SH-SY5Y (cell line): Measurements from ENCODE around the gene AGAP1.

Source experiments
- GATA2 ChIP-seq: IDR thresholded peaks from 2 replicates; pipeline ENCODE4 v1.6.1; 2011; ENCODE audit warnings: mild to moderate bottlenecking, low read depth, low read length
- GATA3 ChIP-seq: IDR thresholded peaks from 2 replicates; pipeline ENCODE4 v1.6.1; 2011; ENCODE audit warnings: low read depth, mild to moderate bottlenecking, low read length, moderate library complexity

DNA sequence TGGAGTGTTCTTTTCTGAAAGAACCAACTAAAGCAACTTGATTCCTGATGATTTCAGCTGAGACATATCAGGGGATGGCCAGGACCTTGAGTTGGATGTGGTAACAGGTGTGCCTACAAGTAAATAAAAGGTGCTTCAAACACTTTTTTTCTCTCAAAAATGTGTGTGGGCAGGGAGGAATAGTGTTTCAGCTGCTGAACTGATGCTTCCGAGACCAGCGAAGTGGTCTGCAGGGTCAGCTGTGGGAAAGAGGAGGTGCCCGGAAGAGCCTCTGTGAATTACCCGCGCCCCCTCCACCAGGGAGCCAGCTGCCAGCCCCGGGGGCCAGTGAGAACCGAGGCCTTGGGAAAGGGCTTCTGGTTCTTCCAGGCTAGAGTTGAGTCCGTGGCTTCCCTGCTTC is 425.0 kb downstream of the AGAP1 start:
- TF ChIP-seq GATA3 (no peak), GATA2 (no peak)
